Renal cortical epithelial cell (primary cell): Measurements from ENCODE around the gene REL. TPM values are rescaled to one million over a fixed set of nuclear protein-coding genes. Genes with fewer than 3 reads are reported as not detected.
A peak's percentile ranks its signal among the peaks of the same experiment; 100 is the strongest.
"Not testable (repeated sequence)": the region's sequence is repeated elsewhere in the genome, so short reads cannot be mapped to it uniquely, and the experiment has no call there.

ENCODE experiments used
- DNase-seq: peaks from one replicate; pipeline ENCODE4 v3.0.0-alpha.2; 2011; ENCODE audit warnings: low read depth
- total RNA-seq: library from RNA; depleted of rRNA; stranded (reverse); fragments of >200 nt; gene quantifications from 2 replicates; pipeline ENCODE4 v1.2.3, GENCODE V29; 2014

Gene REL
- total RNA-seq, 1 donor from 2014 or later, result 12.4 TPM

GRCh38 chr2:60867848-60868247 lies 13.5 kb upstream of the REL start:
- no peak for DNase-seq

- no peak for DNase-seq
Measured at GRCh38 chr2:60868589-60869273, 12.6 kb upstream of the REL start.

DNA sequence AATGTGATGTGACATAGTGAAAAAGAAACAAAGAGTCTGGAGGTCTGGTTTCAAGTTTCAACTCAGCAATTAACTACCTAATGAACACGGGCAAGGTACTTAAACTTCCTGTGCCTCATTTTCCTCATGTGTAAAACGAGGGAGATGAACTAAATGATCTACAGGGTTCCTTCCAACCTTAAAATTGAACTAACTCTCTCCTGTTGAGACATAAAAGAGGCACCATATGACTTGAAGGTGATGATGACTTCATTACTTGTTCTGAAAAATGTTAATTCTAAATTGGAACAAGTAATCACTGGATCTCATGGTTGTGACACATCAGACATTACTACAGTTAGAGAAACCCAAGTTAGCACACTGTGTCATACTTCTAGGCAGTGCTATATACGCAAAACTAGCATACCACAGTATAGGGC lies 8.9 kb upstream of the REL start:
- no peak for DNase-seq

GRCh38 chr2:60873381-60873780 lies 8.0 kb upstream of the REL start:
- DNase-seq, result no peak

DNA sequence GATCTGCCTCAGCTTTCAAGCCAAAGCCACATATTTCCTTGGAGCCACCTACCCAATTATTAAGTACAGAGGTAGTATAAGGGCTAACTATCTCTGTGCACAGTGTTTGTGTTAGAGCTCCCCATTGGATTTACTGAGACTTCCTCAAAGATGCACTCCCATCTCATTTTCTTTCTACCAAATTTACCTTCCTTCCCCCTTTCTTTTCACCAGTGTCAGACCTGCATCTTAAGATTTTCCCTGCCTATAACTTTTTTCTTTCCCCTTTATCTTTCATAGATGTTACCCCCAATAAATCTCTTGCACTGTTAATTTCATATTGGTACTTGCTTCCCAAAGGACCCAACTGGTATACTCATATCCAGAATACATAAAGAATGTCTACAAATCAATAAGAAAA lies 5.9 kb upstream of the REL start:
- no peak for DNase-seq

DNA sequence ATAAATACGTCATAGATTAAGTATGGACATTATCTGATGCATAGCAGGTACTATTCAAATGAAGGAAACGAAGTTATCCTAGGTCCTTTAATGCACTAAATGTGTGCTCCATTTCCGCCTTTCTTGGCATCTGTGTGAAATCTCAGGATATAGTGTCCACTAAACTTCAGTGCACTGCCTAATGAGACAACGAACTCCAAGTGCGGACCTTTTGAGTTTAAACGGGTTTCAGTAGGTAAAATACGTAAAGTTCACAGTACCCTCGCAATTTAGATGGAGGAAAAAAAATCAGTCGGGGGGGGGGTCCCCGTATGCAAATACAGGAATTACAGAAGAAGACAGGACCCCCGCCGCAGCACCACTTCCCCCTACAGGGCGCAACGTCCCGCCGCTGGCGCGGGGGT lies 729 bp upstream of the REL start:
- DNase-seq, result peak; percentile 33

DNA sequence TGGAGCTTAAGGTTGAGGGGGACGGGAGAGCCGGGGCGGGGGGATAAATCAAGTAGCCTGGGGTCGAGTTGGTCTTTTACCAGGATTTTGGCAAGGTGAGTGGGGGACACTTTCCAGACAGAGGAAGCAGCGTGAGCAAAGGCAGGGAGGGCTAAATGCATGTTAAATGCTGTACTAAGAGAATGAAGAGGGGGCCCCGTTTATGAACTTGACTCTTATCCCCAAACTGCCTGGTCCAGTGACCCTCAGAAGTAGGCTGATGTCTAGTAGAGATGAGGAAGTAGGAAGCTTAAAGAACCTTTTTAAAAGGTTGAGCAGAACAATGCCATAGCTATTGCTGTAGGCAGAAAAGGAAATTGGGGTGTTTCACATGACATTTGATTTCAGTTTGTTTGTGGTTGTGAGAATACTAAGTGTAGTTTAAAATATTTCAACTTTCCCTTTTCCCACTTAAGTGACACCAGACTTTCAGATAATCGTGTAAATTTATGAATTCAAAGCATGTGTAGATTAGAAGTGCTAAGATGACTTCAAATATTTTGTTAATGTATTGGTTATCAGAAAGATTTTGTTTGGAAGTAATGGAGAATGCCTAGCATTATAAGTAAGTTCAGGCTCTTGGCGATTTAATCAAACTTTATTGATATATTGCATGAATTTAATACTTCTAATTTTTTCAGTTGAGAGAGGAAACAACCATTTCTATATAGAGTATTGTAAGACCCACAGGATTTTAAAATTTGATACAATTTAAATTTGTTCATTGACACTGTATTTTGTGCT lies 1.8 kb downstream of the REL start:
- peak; percentile 22 for DNase-seq

DNA sequence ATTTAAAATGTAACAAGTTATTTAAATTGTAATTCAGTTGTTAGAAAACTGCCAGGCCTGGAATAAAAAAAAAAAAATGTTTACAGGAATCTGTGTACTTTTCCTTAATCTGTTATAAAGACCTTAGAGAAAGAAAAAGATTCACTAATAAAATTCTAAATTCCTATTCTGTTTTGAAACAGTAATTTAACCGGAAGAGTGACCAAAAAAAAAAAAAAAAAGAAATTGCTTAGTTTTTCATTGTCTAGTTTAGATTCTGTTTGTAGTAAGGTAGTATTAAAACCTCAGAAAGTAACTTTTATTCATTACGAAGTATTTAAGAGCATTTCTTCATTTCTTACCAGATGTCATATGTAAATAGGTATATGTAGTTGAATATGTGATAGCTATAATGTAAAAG lies 2.5 kb downstream of the REL start:
- DNase-seq, result no peak

GRCh38 chr2:60884800-60885199 lies 3.4 kb downstream of the REL start:
- no peak for DNase-seq

DNA sequence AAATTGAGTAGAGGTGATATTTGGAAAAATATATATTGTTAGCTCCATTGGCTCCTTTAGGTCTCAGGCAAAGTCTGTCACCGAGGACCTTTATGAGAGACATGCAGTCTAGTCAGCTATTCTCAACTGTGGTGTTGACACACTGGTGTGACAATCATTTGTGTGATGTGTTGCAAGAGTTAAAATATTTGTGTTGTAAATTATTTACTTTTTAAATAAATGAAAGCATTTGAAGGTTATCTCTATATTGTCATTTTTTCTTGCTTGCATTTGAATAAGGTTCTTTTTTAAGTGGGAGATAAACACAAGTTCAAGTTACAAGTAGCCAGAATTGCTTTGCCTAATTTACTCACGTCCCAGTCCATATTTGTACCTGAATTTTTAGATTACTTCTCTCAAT lies 4.3 kb downstream of the REL start:
- peak; percentile 43 for DNase-seq

DNA sequence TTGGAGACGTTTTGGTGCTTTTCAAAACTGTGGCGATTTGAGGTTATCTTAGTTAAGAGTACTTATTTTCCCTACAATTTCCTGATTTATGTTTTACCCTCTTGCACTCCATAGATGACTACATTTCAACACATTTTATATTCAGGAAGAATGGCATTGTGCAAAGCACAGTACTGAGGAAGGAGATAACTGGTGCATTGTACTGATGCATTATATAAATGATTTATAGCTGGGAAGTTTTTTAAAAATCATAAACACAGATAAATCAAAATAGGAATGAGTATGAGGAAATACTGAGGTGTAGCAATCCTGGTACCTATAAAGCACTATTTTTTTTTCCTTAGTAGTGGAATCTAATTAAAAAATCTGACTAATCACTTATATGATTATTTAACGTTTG lies 5.6 kb downstream of the REL start:
- DNase-seq, result no peak

DNA sequence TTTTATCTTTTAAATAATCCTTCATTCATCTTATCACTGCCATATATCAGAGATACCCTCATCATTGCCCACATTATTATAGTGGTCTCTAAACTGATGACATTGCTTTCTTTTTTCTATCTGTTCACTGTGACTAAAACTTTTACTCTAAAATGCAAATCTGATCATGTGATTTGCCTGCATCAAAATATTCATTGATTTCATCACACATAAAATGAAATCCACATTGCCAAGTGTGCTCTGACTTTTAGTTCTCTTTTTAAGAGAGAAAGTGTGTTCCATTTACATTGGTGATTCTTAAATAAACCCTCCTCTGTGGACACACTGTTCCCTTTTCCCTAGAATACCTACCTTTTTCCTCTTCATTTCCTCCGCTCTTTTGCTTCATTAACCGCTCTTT lies 7.5 kb downstream of the REL start:
- DNase-seq, result no peak

- DNase-seq, result not testable (repeated sequence)
Measured at GRCh38 chr2:60889581-60890392, 8.4 kb downstream of the REL start.

- no peak for DNase-seq
Measured at GRCh38 chr2:60890393-60890707, 9.0 kb downstream of the REL start.

DNA sequence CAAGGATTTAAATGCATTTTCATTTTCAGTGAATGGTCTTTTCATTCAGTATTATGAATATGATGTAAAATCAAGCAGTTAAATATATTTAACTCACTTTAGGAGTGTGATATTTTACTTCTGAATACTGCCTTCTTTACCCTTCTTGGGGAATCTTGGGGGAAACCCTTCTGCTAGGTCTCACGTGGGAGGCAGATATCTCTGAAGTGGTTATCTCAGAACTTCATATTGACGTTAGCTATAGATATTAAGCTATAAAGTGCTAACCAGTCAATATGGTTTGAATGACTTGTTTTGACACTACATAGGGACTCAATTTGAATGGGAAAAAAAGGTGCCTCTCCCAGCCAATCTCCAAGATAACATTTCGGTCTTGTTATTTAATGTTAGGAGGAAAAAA lies 9.8 kb downstream of the REL start:
- no peak for DNase-seq

GRCh38 chr2:60898567-60898966 lies 17.2 kb downstream of the REL start:
- DNase-seq, result no peak

- DNase-seq, result no peak
Measured at GRCh38 chr2:60899230-60899891, 18.0 kb downstream of the REL start.

GRCh38 chr2:60899892-60900249 lies 18.5 kb downstream of the REL start:
- DNase-seq, result no peak

DNA sequence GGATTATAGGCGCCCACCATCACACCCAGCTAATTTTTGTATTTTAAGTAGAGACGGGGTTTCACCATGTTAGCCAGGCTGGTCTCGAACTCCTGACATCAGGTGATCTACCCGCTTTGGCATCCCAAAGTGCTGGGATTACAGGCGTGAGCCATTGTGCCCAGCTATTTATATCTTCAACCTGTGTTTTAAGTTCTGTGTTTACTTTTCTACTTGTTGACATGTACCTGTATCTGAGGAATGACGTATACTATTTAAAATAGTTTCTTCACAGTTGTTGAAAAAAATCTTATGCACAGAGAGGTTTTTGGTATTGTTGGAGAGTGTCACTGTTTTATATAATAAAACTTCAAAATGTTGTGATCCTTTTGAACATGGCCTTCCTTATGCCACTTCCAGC lies 19.9 kb downstream of the REL start:
- DNase-seq, result not testable (repeated sequence)

- DNase-seq, result not testable (repeated sequence)
Measured at GRCh38 chr2:60905867-60906266, 24.5 kb downstream of the REL start.

DNA sequence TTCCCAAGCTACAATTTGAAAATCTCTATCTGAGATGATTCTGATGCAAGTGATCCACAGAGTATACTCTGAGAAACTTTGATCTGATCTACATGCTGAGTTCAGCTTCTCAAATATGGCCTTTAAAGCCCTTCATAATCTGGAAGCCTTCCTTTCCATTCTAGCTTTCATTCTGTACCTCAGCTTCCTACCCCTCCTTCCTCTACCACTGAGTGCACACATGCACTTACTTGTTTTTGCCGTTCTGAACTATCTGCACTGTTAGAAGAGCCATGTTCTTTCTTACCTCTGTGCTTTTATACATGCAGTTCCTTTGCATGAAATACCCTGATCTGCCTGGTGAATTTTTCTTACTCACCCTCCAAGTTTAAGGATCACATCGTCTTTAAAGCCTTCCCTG lies 25.0 kb downstream of the REL start:
- no peak for DNase-seq

GRCh38 chr2:60907329-60907728 lies 26.0 kb downstream of the REL start:
- no peak for DNase-seq
